Transverse colon (tissue), 4 donors: Measurements from ENCODE around the gene SH3RF3. TPM values are rescaled to one million over a fixed set of nuclear protein-coding genes. Genes with fewer than 3 reads are reported as not detected.

ENCODE experiments used
- DNase-seq: peaks from one replicate; pipeline ENCODE4 v3.0.0-alpha.2; 2019
- H3K27ac ChIP-seq, 4 donors: fragments of 200-600 bp; sonication (generic); 2 replicates each; pipeline ENCODE4 v1.5.1; 2016 to 2018; ENCODE audit warnings: inconsistent platforms in 4 of 4
- H3K27me3 ChIP-seq: fragments of 200-600 bp; sonication (generic); 2 replicates; pipeline ENCODE4 v1.5.1; 2017; ENCODE audit warnings: inconsistent platforms
- H3K36me3 ChIP-seq, 4 donors: fragments of 200-600 bp; sonication (generic); 2 replicates each; pipeline ENCODE4 v1.5.1; 2017 to 2019; ENCODE audit warnings: inconsistent platforms in 4 of 4
- H3K4me1 ChIP-seq, 4 donors: fragments of 200-600 bp; sonication (generic); 2 replicates each; pipeline ENCODE4 v1.5.1; 2017 to 2020; ENCODE audit warnings: inconsistent platforms in 4 of 4
- H3K4me3 ChIP-seq, 4 donors: fragments of 200-600 bp; sonication (generic); 1 replicate in 1 of 4; 2 replicates in 3 of 4; pipeline versions ENCODE4 v1.5.1 to v1.6.1; 2017 to 2019; ENCODE audit warnings: inconsistent platforms in 4 of 4
- H3K9me3 ChIP-seq, 2 donors: fragments of 200-600 bp; sonication (generic); 2 replicates each; pipeline ENCODE4 v1.5.1; 2017 to 2019; ENCODE audit warnings: inconsistent platforms in 2 of 2
- CTCF ChIP-seq, 5 experiments: fragments of 200-600 bp in 3 of 5; fragments of 450-650 bp in 2 of 5; sonication (generic) in 3 of 5; IDR thresholded peaks; 1 replicate in 2 of 5; 2 replicates in 3 of 5; pipeline ENCODE4 v1.5.1; 2016 to 2017; ENCODE audit warnings: antibody characterized with exemption in 5 of 5, inconsistent platforms in 3 of 5, mild to moderate bottlenecking in 2 of 5, moderate library complexity in 1 of 5
- EP300 ChIP-seq: sonication (generic); formaldehyde crosslinking; IDR thresholded peaks from one replicate; pipeline ENCODE4 v1.6.1; 2017; ENCODE audit warnings: antibody characterized with exemption, low read depth
- POLR2A ChIP-seq: fragments of 450-650 bp; IDR thresholded peaks from one replicate; pipeline ENCODE4 v1.6.1; 2016; ENCODE audit warnings: antibody characterized with exemption, mild to moderate bottlenecking, moderate library complexity
- POLR2AphosphoS5 ChIP-seq, 3 donors: sonication (generic); formaldehyde crosslinking; IDR thresholded peaks; one replicate each; pipeline ENCODE4 v1.6.1; 2016; ENCODE audit warnings: antibody characterized with exemption in 3 of 3
- whole genome bisulfite sequencing, 2 donors: methylation state at CpG; one replicate each; pipeline ENCODE4 v1.1.5; 2018; ENCODE audit warnings: low coverage in 1 of 2; 5-methylcytosine and 5-hydroxymethylcytosine counted together
- in situ Hi-C, 4 donors: fragments of 200-750 bp; cut with MboI; loops; one replicate each; pipeline versions ENCODE4 v1.15.0 to v1.15.1; 2017; ENCODE audit warnings: low sequenced_read_pairs in 3 of 4, low pct_ligation_motif_present in 1 of 4, low pct_unique_long_range_greater_than_20kb in 1 of 4
- intact Hi-C: fragments of 100-400 bp; cut with DNase I; formaldehyde crosslinking; loops from one replicate; pipeline ENCODE4 v1.15.1; 2023; ENCODE audit warnings: low total_unique reads
- total RNA-seq, 4 donors: library from RNA; depleted of rRNA; stranded (reverse); fragments of >200 nt; gene quantifications; one replicate each; pipeline ENCODE4 v1.1.0, GENCODE V29; 2016

Gene SH3RF3
- total RNA-seq, 4 donors from 2014 or later: 1.9 to 8.8 (median 2.9) TPM

- TF ChIP-seq POLR2A (no peak), EP300 (no peak), CTCF (IDR thresholded peaks at IDR 0.05) (no peak), POLR2AphosphoS5 (IDR thresholded peaks at IDR 0.05) (no peak)
- WGBS, 2 donors: 94% methylated on average over 18 of the region's 18 CpGs; no CpG with 5 or more reads in 1 of the 2 donors
Observed at GRCh38 chr2:109342256-109342850, 213.3 kb downstream of the SH3RF3 start.

GRCh38 chr2:109342930-109343329 lies 213.9 kb downstream of the SH3RF3 start:
- Histone ChIP-seq H3K9me3 (no peaks in the 10 kb centered on the region), H3K36me3 (no peaks in the 10 kb centered on the region), H3K4me3 (no peak overlapping the region), H3K27ac (no peak overlapping the region), H3K4me1 (no peaks in the 10 kb centered on the region), H3K27me3 (no peaks in the 10 kb centered on the region)
- intact Hi-C loops: no loop called here
- TF ChIP-seq EP300 (no peak), POLR2AphosphoS5 (IDR thresholded peaks at IDR 0.05) (no peak), POLR2A (no peak), CTCF (IDR thresholded peaks at IDR 0.05) (no peak)
- no peak for DNase-seq
- in situ Hi-C loops: no loop called here
- WGBS, 2 donors: 87 to 100% methylated on average over 1 to 6 of the region's 6 CpGs

More at GRCh38 chr2:109342256-109342850, 213.3 kb downstream of the SH3RF3 start:
- Histone ChIP-seq H3K27me3 (no peaks in the 10 kb centered on the region), H3K27ac (no peak overlapping the region), H3K4me1 (no peaks in the 10 kb centered on the region), H3K4me3 (no peak overlapping the region), H3K9me3 (no peaks in the 10 kb centered on the region), H3K36me3 (no peaks in the 10 kb centered on the region)
- no peak for DNase-seq
- in situ Hi-C loops (no loop called here), intact Hi-C loops (no loop called here)

GRCh38 chr2:109343460-109343859 lies 214.5 kb downstream of the SH3RF3 start:
- Histone ChIP-seq H3K4me1 (peaks cover 0 to 1% (median 0%) of the 10 kb centered on the region in 4 donors), H3K9me3 (no peaks in the 10 kb centered on the region), H3K4me3 (no peak overlapping the region), H3K27me3 (no peaks in the 10 kb centered on the region), H3K27ac (no peak overlapping the region), H3K36me3 (no peaks in the 10 kb centered on the region)
- WGBS, 2 donors: 75 to 83% methylated on average over 2 to 5 of the region's 5 CpGs
- intact Hi-C loops: no loop called here
- no peak for DNase-seq
- in situ Hi-C loops: no loop called here
- no peak for TF ChIP-seq POLR2AphosphoS5 (IDR thresholded peaks at IDR 0.05)
- TF ChIP-seq POLR2A: no peak
- no peak for TF ChIP-seq CTCF (IDR thresholded peaks at IDR 0.05)

DNA sequence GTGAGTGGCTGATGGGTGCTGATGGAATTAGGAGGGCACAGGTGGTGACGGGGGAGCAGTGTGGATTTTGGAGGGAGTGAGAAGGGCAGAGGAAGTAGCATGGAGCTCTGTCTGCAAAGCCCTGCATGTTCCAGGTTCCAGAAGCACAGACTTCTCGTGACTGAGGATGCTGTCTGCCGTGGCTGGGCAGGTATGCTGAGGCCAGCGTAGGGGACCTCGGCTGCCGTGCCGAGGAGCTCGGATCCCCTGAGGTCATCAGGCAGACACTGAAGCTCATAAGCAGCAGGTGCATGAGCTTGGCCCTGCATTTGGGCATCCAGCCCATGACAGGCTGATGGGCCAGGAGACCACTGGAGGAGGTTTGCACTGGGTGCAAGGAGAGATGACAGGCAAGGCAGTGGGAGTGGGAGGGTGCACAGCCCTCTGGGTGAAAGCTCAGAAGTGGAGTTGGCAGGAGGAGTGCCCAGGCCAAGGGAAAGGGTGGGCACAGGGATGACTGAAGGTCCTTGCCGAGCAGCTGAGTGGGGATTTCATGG lies 215.3 kb downstream of the SH3RF3 start:
- intact Hi-C loops: no loop called here
- 88 to 96% methylated on average over 1 to 9 of the region's 9 CpGs for WGBS, 2 donors
- Histone ChIP-seq H3K27me3 (no peaks in the 10 kb centered on the region), H3K27ac (no peak overlapping the region), H3K36me3 (no peaks in the 10 kb centered on the region), H3K4me1 (peaks cover 0 to 10% (median 0%) of the 10 kb centered on the region in 4 donors), H3K9me3 (no peaks in the 10 kb centered on the region), H3K4me3 (no peak overlapping the region)
- in situ Hi-C loops: no loop called here
- no peak for TF ChIP-seq POLR2A
- TF ChIP-seq CTCF (IDR thresholded peaks at IDR 0.05): no peak
- no peak for TF ChIP-seq EP300
- TF ChIP-seq POLR2AphosphoS5 (IDR thresholded peaks at IDR 0.05): no peak
- no peak for DNase-seq
